Activated CD4-positive, alpha-beta T cell treated with anti-CD3 and anti-CD28 coated beads, Interleukin-2, Interleukin-4, amounts not matched to agents 100 ng/mL and 50 ng/mL, durations not matched to agents 16 hours and 8 hours (primary cell): ENCODE measurements around the gene RNF213.
A peak's percentile ranks its signal among the peaks of the same experiment; 100 is the strongest.

ENCODE experiments used
- DNase-seq: peaks from one replicate; pipeline ENCODE4 v3.0.0-alpha.2; 2020; ENCODE audit warnings: low spot score

RNF213 gene

DNA sequence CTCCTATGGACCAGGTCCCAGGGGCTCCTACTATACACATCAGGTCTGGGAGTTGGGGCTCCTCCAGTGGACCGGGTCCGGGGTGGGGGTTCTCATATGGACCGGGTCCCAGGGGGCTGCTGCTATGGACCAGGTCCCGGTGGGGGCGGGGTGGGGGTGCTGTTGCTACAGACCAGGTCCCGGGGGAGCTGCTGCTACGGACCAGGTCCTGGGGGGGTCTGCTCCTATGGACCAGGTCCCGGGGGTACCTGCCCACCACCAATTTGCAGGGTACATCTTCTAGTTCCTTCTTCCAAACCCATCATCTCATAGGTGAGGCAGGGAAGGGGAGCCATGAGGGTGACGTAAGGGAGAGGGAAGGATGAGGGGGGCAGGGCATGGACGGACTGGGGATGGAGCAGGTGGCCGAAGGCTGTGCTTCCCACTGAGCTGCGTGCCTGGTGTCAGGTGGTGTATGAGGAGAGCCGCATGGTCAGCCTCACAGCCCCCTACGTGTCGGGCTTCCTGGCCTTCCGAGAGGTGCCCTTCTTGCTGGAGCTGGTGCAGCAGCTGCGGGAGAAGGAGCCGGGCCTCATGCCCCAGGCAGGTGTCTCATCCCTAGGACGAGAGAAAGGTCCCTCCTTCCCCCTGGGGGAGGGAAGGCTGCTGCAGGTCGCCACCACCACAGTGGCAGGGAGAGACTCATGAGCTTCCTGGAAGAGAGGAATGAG, 160.9 kb downstream of the RNF213 start:
- no peak for DNase-seq

DNA sequence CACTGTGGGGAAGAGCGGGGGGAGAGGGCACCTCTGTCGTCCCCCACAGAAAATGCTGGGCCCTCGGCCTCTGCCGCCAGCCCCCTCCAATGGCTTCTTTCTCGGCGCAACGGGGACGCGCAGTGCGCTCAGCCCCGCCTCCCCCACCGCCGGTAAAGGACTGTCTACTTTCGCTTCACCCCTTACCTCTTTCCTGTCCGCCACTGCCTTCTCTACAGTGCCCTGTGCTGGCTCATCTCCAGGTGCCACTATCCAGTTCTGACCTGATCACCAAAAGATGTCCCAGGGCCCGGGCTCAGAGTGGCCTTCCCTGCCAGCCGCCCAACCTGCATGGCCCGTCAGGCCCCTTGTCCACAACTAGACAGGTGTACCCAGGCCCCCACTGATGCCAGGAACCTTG, 161.6 kb downstream of the RNF213 start:
- DNase-seq, result no peak

DNA sequence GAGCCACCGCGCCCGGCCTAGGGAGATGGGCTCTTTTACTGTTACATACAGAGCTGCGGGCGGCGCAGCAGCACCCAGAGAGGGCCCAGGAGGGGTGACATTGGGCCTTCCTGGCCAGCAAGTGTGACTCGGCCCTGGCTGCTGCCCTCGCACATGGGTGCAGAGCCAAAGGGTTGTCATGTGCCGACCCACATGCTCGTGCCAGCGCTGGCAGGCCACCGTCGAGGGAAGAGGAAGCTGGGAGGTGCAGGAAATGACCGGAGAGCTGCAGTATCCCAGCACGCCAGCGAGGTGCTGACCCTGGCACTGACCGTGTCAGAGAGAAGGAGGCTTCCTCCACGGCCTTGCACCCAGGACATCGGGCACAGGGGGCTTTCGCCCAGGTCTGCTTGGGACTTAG, 162.3 kb downstream of the RNF213 start:
- DNase-seq, result no peak

DNA sequence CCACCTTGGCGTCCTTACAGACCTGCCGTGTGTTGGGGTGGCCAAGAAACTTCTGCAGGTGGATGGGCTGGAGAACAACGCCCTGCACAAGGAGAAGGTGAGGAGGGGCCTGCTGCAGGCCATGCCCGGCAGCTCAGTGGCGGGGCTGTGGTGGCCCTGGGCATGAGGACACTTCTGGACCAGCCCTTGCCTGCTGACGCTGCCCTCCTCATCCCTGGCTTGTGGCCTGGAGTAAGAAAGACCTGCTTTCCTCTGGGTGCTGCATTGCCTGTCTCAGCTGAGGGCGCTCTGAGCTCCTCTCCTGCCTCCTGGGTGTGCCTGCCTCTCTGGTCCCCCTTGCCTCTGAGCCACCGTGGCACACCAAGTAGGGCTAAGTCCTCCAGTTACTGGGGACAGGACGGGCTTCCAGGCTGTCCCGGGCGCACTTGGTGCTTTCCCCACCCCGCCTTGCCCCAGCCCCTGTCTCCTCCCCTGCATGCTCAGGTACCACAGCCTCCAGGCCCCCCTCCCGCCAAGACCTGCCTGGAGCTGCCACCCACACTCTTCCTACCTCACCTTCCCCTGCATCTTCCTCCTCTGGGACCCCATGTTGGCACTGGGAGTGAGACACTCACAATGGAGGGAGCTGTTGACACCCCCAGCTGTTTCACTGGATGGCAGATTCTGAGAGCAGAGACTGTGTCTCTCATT, 163.0 kb downstream of the RNF213 start:
- no peak for DNase-seq

DNA sequence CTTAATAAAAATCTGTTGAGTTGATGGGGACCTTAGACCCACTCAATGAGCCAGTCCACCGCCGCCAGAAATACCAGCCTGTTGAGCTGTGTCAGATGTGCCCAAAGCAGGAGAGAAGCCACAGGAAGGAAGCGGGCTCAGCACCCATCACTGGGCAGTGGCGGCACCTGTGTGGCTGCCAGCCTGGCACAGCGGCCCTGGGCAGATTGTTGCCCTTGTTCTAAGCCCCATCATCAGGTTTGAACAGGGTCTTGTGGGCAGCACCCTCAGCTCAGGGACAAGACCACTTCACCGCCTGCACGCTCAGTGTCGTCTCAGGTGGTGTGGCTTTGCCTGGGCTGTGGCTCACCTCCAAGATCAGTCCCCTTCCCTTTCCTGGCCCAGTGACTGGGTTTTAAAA, 163.6 kb downstream of the RNF213 start:
- no peak for DNase-seq

DNA sequence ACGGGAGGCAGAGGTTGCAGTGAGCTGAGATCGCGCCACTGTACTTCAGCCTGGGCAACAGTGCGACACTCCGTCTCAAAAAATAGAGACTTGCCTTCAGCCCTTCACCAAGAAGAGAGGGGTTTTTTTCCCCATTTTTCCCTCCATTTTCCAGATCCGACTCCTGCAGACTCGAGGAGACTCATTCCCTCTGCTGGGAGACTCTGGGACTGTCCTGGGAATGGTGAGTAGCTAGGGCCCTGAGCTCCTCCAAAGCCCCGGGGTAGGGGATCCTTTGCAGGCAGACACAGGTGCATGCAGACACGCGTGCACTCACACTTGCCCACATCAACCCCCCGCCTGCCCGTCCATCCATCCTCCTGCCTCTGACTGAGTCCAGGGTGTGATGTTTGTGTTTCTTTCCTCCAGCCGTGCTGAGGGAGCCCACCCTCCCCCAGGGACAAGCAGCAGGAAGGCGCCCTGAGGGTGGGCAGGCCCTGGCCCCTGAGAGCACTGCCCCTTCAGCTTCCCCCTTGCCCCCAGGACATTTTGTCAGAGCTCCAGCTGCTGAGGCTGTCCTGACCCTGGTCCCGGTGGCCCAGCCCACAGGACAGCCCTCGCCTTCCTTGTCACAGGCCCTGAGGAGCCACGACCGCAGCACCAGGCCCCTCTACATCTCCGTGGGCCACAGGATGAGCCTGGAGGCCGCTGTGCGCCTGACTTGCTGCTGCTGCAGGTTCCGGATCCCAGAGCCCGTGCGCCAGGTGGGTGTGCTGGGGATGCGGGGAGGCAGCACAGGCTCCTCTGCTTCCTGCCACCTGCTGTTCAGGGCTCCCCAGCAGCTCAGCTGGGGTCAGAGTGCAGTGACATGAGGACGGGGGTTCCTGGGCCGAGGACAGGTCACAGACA, 164.5 kb downstream of the RNF213 start:
- DNase-seq, result no peak

DNA sequence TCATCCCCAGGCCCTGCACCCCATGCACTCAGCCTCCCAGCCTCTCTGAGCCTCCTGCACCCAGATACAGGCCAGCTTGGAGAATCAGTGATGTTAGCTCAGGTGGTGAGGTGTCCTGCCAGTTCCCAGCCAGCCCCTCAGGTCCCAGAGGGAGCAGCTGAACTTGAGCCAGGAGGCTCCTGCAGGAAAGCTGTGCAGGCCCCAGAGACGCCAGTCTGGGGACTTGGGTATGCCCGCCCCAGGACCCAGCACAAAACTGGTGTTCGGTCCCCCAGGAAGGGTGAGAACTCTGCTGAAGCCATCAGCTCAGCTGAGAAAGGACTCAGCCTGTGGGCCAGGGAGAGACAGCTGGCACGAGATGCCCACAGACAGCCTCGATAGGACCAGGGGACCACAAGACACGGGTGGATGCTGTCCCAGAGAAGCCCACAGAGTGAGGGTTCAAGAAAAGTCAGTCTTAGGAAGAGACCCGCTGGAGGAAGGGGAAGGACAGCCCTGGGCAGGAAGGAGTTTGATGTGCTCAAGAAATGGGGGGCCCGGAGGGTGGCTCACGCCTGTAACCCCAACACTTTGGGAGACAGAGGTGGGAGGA, 165.3 kb downstream of the RNF213 start:
- DNase-seq, result no peak

DNA sequence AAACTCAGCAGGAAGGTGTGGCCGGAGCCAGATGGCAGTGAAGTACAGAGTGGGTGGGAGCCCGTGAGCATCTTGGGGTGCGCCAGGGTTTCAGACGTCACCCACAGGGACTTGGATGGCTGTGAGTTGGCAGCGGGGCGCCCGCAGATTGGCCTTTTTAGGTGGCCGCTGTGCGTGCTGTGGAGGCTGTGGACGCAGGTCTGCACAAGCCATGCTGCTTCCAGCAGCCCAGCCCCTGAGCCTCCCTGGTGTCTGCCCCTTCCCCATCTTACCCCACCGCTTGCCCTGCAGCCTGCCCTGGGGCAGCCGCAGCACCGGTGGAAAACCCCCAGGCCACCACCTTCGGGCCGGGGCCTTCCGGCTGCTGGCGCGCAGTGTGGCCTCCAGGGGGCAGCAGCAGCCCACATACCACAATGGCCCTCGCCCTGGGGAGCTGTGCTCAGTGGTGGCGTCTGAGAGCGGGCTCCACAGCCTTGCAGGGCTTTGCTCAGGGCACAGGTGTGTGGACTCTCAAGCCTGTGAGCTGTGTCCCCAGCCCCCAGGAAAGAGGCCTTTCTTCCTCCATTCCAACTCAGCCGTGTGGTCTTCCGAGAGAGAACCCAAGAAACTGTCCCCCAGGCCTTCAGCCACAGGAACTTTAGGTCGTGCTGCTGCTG, 166.1 kb downstream of the RNF213 start:
- DNase-seq, result peak; percentile 88

DNA sequence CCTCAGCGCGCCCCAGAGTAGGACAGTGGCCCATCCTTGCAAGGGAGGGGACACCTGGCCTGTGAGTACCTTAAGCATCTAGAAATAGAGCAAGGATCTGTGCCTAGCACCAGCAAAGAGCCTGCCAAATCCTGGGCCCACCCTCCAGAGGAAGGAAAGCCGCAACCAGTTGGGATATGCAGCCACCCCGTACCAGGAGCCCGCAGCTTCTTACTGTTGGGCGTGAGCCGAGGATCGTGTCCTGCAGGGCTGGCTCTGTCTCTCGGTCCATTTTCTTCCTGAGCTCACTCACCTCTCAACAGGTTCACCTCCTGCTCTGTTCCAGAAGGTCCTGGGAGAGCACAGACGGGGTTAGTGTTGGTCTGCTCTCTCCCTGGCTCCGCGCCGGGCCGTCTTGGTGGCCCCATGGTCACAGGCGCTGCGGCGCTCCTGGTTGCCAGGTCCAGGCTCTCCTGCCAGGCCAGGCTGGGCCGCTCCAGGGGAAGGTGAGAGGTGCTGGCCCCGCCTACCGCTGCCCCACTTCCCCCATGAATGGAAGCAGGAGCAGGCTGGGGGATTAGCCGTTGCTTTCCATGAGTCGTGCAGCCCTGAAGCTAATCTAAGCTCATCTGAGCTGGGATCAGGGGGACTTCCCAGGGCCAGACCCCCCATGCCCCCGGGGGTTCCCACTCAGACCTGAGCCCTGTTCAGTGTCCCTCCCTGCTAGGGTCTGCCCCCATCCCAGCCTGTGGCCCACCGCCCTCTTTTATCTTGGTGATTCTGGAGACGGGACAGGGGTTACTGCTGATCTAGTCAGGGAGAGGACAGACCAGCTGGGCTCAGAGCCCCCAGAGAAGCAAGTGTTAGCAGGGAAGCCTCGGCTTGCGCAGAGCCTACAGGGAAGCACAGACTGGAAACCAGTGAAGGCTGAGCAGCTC, 167.0 kb downstream of the RNF213 start:
- no peak for DNase-seq

DNA sequence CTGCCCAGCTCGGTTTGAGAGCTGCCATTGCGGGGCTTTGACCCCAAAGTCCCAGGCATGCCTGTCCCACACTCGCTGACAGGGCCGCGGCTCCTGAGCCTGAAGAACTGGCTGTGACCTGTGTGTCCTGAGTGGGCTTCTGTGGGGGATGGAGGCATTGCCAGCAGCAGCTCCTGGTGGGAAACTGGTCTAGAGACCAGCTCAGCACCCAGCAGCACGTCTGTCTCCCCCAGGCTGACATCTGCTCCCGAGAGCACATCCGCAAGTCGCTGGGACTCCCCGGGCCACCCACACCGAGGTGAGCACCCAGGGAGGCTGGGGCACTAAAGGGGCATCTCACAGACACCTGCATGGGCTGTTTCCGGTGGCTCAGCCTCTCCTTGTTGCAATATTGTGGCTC, 167.7 kb downstream of the RNF213 start:
- DNase-seq, result no peak

DNA sequence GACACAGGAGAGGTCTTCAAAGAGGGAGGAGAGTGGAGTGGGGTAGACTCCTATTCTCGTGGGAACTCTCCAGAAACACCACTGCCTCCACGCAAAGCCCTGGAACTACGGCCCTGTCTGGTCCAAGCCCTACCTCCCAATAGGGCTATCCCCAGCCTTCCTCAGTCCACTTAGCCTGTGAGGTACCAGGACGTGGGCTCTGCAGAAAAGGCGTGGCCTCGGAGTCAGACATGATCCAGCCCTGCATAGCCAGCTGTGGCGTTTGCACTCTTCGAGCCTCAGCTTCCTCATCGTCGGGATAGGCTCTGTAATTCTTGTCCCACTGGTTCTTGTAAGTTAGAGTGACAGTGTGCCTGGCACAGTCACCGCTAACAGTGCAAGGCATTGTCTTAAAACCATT, 168.1 kb downstream of the RNF213 start:
- DNase-seq, result no peak

DNA sequence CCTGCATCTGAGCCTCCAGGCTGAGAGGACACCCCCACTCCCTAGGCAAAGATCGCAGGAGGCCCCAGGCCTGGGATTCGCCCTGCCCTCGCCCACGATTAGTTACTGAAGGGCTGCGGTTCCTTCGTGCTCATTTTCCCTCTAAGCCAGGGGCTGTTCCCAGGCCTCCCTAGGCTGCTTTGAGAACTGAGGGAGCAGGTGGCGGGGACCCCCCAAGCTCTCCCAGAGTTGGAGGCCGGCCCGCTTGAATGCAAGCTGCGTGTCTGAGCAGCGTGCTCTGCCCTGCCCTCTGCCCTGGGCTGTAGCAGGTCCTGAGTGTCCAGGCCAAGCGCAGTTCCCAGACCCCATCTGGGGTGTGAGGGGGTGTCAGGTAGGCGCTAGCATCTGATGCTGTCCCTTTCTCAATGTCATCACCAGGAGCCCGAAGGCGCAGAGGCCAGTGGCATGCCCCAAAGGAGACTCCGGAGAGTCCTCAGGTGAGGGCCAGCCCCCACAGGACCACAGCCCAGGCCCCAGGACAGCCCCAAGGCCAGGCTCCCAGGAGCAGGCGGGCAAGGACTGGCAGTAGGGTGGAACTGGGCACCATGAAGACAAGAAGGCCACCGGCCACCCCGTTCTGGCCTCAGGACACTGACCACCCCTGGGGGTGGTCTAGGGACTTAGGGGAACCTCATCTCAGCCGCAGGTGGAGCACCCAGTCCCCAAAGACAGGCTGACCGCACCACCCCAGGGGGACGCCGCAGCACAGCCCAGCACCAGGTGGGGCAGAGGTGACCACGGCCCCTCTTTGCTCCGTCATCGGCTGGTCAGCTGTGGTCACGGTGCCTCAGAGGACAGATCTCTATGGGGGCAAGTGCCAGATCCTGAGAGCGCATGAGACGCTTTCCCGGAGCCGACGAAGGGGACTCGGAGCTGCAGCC, 169.0 kb downstream of the RNF213 start:
- DNase-seq, result no peak

DNA sequence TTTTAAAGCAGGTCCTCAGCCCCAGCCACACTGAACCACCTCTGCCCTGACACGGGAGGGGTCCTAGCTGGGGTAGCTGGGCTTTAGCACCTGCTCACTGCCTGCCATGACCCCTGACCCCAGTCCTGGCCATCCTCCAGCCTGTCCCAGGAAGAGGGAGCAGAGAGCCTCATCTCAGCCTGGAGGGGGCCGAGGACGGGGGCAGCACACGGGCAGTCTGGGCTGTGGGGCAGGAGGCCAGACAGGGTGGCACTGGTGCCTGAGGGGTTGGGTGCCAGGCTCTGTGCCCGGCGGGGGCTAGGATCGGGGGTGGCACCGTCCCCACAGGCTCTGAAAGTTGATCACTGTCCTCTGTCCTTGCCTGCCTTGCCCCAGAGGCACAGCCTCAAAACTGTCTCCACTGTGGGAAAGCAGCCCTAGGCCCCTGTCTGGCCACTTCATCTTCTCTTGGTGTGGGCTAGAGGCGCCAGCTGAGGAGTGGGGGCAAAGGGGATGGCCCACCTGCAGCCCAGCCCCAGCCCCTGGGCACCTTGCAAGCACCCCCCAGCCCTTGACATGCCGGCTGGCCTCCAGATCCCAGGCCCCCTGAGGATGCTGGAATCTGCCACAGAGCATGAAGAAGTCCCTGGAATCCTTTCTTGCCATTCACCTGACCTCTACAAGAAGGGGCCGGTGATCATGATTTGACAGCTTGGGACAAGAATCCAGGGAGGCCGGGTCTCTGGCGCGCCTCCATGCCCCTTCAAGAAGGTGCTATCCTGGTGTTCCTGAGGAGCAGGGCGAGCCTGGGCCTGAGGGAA, 170.0 kb downstream of the RNF213 start:
- no peak for DNase-seq

DNA sequence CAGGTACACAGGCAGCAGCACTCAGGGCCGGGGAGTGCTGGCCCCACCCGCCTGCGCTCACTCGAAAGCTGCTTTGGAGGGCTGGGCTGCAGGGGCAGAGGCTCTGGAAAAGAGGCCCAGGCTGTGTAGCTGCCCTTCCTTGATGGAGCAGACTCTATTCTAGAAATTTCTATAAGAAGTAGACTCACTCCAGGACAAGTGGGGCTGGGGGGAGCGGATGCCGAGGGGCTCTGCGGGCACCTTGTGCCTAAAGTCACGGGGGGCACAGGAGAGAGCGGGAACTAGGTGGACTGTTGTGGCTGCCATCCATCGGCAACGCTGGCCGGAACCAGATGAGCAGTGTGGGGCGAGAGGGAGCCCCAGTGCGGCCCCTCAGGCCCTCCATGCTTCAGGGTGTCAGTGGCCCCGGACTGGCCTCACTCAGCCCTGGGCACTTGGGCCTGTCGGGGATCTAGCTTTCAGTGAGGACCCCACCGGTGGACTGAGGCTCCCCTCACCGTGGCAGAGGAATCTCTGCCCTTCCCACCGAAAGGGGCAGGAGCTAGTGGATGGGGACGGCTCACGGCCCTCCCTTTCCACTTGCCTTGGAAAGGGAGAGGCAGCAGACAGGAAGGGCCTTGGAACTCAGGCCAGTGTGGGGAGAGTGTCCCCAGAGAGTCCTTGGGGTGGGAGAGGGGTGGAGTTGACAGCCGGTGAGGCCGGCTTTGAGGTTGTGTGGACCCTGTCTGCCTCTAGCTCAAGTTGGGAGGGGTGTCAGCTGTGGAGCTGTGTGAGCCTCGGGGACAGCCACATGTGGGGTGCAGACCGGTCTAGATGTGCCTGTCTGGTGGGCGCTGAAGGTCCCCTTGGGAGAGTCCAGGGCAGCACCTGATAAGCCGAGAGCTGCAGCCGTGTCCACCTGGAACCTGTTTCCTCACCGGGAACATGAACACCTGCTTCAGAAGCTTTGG, 170.9 kb downstream of the RNF213 start:
- DNase-seq, result no peak

DNA sequence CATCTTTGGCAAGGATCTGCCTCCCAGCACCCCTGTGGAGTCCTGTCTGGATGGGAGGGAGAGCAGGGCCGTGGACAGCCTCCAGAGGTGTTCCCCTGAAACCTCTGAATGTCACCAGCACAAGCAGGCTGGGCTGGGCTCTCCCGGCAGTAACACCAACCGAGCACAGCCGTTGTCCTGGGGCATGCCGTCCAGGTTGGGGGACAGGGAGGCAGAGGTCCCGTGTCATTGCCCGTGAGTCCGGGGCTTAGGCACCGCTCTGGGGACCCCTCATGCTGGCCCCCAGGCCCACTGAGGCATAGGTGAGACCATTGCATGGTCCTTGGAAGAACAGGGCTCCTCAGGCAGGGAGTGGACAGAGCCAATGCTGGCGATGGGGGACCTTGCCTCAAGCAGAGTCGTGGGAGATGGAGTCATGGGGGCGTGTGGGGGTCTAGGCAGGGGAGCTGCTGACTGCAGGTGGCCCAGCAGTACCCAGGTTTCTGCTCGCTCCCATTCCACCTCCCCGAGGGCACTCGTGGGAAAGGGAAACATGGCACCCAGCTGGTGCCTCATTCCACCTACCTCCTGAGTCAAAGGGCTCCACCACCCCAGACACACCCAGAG, 171.8 kb downstream of the RNF213 start:
- DNase-seq, result no peak

DNA sequence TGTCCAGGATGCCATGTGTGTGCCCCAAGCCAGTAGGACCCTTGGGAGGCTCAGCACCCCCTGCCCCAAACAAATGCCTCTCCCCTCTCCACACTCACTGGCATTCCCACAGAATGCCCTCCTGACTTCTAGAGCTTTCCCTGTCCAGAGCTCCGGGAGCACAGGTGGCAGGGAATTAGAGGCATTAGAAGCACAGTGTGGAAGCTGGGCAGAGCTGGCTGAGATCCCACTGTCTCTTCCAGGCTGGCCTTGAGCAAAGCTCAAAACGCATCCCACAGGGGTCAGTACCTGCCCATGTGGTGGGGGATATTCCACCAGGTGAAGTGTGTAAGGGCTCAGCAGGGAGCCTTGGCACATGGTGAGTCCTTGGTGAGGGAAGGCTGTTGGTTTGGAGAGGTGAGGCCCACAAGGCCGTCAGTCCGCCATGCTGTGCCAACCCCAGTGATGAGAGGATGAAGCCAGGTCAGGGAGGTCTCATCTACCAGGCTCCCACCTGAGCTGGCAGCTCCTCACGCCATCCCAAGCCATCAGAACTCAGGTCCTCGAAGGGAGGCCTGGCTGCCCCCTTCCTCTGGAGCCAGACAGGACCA, 172.4 kb downstream of the RNF213 start:
- no peak for DNase-seq
